ENCODE measurements around the gene ARL17A.
"Not testable (repeated sequence)": the region's sequence is repeated elsewhere in the genome, so short reads cannot be mapped to it uniquely, and the experiment has no call there.

The ARL17A gene

DNA sequence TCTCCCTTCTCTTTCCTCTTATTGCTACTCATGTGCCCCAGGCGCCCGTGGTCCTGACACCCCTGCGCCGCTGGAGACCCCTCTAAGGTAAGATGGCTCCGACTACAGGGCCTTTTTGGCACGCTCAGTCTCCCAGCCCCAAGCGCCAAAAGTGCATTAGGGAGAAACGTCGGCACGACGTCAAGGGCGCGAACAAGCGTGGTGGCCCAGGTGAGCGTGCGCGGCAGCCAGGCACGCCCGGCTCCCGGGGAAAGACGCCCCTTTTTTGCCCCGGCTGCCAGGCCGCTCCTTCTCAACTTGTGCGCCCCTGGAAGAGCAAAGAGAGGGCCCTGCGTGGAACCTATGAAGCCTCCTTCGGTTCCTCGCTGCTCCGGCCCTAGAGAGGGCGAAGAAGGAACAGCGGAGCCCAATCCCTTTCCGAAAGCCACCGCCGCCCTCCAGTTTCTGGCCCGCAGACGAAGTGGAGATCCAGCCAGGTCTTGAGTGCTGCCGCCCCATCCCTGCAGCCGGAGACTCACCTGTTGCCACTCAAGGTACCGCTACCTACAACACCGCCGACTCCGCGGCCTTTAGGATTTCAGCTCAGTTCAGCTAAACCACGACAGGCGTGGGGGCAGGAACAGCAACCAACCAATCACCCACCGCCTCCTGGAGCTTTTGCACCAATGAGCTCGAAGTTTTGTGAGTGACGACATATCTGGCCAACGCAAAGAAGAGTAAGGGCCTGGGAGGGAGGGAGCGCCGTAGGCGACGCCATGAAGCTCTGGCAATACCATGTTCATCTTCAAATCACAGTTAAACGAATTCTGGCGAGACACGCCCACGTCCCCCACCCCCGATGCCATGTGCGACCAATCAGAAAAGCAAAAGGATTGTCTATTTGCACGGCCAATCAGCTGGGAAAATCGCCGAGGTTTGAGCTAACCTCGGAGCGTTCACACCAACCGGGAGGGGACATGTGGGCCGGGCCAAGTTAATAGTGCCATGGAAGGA, at the start of gene ARL17A:
ARL17A (minus strand) TSS at position 609 of the 993 bp plus-strand sequence. CDS start 3,369 bp downstream, outside the sequence.
- peak; percentile 94 to 95 for ATAC-seq

DNA sequence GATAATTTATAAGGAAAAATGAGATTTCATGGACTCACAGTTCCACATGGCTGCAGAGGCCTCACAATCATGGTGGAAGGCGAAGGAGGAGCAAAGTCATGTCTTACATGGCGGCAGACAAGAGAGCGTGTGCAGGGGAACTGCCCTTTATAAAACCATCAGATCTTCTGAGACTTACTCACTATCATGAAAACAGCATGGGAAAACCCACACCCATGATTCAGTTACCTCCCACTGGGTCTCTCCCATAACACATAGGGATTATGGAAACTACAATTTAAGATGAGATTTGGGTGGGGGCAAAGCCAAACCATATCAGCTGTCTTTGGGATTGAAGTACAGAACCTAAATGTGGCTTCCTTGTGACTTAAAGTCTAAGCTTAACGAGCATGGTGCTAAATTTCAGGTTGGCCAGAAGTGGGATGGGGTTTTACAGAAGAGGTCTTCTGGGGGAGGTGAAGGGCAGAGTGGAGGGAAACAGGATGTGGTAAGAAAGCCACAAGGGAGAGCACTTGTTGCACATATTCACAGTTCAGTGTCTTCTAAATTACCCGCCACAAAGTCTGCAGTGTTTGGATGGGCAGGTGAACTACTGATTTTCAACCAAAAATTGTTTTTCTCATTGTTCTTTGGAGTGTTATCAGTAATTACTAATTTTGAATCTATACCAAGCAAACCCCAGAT, 49.4 kb upstream of the ARL17A start:
- ATAC-seq: peak; percentile 91 to 92

DNA sequence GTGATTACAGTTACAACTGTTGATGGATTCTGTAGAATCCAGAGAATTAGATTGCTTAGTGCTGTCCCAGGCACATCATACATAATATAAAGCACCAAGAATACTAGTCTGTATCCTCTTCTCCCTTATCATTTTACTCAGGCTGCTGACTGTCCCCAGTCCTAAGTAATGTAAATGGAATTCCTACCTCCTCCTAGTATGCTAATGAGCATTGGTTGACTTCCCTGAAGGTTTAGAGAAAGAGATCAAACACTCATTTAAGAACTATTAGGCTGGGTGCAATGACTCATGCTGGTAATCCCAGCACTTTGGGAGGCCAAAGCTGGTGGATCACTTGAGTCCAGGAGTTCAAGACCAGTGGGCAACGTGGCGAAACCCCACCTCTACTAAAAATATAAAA, 48.0 kb upstream of the ARL17A start:
- not testable (repeated sequence) for ATAC-seq

DNA sequence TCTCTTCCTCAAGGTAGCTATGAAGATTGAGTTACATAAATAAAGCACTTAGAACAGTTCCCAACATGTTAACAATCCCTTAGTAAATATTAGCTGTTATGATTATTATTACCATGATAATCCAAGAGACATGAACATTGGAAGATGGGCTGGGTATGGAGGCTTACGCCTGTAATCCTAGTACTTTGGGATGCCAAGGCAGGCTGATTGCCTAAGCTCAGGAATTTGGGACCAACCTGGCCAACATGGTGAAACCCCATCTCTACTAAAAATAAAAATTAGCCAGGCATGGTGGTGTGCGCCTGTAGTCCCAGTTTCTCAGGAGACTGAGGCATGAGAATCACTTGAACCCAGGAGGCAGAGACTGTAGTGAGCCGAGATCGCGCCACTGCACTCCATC, 45.2 kb upstream of the ARL17A start:
- not testable (repeated sequence) for ATAC-seq

DNA sequence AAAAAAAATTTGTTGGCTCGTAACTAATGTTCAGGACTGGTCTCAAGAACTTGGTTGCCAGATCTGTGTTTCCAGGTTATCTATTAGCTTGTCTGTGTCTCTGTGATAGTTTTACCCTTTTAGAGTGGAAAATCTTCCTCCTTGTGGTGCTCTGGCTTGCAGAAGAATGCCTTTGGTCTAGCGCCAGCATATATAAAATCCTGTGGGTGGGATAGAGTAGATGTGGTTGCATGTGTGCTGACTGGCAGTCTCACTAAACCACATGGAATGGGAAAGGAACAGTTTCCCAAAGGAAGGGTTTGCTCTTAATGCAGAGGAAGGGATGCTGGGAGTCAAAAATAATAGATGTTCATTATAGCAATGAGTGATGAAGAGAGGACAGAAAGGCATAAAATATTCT, 44.3 kb upstream of the ARL17A start:
- not testable (repeated sequence) for ATAC-seq

DNA sequence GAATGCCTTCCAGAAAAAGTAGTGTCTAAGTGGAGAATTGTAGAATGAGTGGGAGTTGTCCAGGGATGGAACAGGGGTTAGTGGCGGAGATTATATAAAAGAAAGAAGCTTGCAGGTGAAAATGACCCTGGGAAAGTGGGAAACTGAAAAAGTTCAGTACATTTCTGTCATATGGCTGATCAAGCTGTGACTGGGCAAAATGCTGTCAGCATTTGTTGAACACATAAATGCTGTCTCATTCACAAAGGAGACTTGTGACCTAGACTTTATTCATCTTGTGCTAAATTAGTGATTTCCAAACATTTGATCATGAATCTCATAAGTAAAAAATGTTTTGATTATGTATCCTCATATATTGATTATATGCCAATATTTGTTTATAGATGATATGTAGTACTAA, 39.5 kb upstream of the ARL17A start:
- not testable (repeated sequence) for ATAC-seq

DNA sequence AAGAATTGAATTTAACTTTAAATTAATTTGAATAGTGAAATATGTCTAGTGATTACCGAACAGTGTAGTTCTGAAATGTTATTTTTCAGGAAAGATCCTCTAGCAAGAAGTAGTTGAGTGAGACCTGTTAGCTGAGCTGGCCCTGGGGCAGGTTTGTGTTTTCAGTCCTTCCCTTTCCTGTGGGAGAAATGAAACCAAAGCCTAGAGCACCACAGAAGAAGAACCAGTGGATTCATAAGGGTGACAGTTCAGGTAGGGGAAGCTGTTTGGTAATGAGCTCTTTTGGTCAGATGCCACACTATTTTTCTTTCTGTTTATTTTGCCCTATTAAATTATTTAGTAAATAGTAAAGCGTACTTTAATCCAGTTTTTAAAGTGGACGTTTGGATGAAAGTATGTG, 37.6 kb upstream of the ARL17A start:
- ATAC-seq: not testable (repeated sequence)

DNA sequence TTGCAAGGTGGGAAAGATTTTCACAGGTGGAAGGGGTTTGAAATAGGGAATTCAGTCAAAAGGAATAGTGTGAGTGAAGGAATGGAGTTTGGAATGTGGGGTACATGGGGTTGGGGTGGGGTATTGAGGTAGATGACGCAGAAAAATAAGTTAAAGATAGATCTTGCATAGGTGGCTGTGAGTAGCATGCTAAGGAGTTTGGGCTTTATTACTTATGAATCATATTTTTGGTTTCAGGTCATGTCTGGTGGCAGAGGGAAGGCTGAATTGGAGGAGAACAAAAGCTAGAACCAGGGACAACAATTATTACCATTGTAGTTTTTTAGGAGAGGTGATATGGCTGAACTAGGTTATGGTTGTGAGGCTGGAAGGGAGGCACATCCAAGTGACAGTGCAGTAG, 34.4 kb upstream of the ARL17A start:
- peak; percentile 38 to 64 for ATAC-seq

DNA sequence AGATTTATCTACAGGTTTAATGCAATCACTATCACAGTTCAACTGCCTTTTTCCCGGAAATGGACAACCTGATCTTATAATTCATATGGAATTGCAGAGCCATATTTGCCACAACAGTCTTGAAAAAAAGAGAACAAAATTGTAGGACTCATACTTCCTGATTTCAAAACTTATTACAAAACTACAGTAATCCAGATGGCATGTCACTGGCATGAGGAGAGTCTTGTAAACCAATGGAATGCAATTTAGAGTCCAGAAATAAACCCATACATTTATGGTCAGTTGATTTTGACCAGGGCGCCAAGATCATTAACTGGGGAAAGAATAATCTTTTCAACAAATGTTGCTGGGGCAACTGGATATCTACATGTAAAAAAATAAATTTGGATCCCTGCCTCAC, 31.8 kb upstream of the ARL17A start:
- not testable (repeated sequence) for ATAC-seq

DNA sequence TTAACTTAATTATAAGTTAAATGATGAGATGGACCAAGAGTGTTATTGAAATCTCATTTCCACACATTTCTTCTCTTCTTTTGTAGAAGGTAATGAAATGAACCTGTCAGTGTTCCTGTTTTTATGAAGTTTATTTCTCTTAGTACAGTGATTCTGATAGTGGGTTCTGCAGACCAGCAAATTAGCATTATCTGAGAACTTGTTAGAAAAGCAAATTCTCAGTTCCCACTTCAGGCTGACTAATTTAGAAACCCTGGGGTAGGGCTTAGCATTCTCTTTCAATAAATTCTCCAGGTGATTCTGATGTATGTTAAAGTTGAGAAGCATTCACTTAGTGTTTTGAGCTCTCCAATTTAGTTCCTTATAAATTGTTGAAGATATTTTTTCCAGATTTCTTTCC, 23.6 kb upstream of the ARL17A start:
- ATAC-seq: peak; percentile 76 to 85

DNA sequence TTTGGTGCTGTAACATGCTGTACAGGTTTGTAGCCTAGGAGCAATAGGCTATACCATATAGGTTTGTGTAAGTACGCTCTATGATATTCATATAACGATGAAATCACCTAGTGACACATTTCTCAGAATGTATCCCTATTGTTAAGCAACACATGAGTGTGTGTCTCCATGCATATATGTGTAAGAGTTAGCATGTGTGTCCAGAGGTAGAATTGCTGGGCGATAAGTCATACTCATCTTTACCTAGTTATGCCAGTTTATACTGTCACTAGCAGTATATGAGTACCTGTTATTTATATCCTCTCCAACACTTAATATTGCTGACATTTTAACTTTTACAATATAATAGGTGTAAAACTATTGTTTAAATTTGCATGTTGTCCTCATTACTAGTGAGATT, 21.3 kb upstream of the ARL17A start:
- peak; percentile 58 to 71 for ATAC-seq

DNA sequence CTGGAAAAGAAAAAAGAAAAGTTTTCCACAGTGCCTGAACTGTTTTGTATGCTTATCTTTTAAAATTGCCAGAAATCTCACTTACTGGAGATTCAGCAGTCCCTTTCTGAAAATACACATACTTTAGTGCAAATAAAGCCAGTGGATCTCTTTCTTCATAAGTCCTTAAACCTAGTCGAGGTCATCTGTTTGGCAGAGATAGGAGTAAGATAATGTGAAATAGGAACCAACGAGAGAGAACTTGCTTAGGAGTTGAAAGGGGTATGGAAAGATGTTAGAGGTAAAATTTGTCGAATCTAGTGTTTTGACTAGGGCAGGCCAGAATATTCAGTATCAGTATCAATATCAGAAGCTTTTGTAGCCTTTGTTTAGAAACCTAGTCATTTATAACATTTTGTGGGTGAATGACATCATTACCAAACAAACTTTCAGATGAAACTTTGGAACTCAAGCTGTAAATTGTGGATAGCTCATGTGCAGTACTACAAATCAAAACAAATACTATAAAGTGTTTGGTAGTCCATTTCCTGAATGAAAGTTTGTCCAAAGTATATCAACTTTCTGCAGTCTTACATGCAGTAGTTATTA, 18.9 kb upstream of the ARL17A start:
- peak; percentile 57 to 63 for ATAC-seq

DNA sequence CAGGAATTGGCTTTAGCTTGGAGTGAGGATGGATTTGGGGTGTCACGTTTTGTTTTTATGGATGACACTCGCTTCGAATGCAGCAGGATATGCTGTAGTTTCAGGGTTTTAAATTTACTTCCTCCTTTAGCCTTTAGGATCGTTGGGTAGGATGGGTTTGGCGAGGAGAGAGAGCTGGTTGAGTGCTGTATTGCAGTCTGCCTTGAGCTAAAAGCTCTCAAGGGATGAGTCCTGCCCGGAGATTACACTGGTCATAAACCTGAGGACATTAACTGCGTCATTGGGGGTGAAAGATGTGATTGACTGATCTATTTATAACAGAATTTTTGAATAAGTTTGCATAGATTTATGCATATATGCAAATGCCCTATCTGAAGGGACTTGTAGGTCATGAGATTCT, 11.8 kb upstream of the ARL17A start:
- ATAC-seq: peak; percentile 22 to 44

DNA sequence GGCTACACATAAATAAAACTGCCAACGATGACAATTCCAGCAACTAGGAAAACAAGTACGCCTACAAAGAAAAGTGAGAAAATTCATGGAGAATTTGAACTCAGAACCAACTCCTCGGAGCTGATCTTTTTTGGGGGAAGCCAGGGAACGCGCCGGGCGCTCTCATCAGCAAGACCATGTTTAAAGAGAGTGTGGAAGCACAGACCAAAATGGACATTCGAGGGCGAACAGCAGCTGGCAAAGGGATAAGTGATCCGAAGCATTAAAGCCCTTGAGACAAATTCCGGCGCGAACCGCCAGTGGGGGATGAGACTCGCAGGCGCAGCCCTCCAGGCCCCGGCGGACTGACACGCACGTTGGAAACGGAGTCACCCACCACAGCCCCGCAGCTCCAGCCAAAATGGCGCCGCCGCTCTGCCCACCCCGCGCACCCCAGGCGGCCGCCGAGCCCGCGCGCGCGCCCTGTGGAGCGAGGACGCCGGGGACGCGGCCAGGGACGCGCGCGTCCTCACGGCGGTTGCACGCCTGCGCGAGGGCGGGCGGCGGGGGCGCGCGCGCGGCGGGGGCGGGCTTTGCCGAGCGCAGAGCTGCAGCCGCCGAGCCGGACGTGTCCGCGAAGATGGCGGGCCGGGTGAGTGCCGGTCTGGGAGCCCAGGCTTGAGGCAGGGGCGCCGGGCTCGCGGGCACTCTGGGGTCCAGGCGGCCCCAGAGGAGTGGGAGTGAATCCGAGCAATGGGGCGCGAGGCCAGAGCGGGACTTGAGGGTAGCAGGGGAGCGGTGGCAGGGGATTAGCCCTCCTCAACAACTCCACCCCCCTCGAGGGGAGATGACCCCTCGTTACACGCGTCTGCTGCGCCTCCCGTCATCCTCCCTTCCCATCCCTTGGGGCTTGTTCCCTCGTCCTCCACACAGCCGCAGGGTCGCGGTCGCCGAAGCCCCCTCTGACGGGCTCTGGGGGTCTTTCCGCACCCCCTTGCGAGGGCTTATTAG, 11.0 kb upstream of the ARL17A start, which contains the start of gene NSF:
NSF (plus strand) TSS at position 513 of the 990 bp plus-strand sequence; CDS start at position 620, 107 bp downstream.
- peak; percentile 89 to 92 for ATAC-seq

DNA sequence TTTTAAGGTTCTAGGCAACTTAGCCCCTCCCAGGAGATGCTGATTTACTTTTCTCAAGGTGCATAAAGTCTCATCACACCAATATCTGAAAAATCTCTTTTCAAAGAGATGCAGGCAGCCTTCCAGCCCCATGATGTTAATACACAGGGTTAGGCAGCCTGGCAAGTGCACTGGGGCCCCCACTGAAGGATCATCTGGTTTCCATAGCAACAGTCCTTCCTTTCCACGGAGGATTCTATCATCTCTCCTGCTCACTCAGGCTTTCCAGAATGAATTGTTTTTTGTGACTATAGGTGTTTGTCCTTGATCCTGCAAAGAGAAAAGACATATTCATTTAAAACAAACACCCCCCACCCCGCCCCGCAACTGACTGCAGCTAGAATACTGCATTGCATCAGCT, 6.0 kb upstream of the ARL17A start:
- ATAC-seq: not testable (repeated sequence)

DNA sequence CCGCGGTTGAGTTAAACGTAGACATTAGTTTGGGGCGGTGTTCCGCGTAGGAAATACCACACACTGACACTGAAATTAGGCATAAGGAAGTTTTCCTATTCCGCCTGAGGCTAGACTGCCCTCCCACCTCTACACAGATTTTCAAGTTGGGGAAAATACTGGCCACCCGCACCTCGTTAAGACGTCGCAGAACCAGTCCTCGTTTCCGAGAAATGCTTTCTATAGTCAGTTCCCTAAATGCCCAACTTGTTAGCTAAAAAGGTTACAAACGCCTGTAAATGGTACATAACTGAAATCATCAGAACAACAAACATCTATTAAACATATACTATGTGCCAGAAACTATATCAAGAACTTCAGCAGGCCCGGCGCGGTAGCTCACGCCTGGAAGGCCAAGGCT, 591 bp upstream of the ARL17A start:
- ATAC-seq: not testable (repeated sequence)

DNA sequence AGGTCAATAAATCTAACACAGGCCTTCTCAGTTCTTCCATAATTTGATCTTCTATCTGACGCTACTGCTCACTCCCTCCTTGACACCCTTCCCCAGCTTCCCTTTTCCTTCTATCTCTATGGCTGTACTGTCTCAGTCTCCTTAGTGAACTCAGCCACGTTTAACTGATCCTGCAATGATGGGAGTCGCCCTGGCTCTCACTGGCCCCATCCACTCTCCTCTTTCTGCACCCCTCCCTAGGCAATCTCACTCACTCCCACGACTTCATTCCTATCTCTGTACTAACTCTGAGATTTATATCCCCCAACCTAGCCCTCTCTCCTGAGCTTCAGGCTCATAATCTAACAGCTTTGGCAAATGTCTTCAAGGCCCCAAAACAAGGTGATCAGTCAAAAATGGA, 7.7 kb downstream of the ARL17A start:
- not testable (repeated sequence) for ATAC-seq

DNA sequence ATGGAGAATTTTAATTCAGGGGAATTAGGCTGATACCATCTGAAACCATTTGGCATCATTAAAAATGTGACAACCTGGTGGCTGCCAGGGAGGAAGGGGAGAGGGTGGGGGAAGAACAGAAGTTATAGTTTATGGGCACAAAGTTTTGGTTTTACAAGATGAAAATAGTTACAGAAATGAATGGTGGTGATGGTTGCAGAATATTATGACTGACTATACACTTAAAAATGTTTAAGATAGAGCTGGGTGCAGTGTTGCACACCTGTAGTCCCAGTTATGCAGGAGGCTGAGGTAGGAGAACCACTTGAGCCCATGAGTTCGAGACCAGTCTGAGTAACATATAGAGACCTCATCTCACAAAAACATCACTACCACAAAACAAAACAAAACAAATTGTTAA, 12.5 kb downstream of the ARL17A start:
- peak in 1 of 2 donors; percentile 48 for ATAC-seq

DNA sequence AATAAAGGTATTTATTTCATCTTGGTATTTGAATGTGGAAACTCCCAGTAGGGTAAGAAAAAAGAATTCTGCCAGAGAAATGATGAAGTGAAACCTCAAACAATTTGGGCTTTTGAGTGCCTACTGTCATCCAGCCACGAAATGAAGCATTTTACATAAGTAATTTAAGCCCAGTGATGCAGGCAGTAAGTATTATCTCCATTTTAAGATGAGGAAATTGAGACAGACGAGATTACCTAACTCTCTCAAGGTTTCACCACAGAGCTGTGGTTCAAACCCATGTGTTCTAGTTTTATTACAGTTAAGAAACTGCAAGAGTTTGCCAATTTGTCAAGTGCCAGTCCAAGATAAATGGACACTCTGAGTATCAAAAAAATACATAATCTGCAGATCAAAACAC, 13.2 kb downstream of the ARL17A start:
- peak; percentile 33 to 58 for ATAC-seq

DNA sequence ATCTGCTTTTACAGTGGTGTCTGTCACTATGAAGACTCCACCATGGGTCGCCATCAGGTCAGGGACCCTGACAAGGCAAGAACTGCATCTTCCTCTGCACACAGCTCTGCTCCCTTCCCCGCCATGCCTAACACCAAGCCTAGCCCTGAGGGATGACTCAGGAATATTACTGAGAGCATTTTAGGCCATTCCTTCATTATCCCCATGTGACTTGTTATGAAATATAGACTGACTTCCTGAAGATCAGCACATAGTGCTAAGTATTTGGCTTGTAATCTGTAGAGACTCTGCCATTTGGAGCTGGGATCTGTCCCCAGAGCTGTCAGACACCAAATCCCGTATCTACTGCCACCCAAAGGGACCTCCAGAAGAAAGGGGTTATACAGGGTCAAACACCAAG, 19.4 kb downstream of the ARL17A start:
- not testable (repeated sequence) for ATAC-seq

DNA sequence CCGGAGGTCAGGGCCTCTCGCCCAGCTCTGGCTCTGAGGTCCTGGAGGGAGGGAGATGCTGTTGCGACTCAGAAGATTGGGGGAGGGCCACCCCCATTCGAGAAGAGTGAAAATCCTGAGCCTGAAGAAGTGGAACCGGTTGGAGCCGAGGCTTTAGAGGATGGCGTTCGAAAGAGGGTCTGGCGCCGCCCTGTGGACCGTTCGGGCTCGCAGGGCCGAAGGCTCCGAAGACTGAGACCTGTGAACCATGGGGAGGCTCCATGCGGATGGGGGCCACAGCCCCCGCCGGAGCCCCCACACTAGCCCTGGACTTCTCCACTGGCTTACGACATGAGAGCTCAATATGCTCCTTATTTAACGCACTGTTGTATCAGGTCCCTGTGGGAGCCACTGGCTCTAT, 20.3 kb downstream of the ARL17A start:
- not testable (repeated sequence) for ATAC-seq

DNA sequence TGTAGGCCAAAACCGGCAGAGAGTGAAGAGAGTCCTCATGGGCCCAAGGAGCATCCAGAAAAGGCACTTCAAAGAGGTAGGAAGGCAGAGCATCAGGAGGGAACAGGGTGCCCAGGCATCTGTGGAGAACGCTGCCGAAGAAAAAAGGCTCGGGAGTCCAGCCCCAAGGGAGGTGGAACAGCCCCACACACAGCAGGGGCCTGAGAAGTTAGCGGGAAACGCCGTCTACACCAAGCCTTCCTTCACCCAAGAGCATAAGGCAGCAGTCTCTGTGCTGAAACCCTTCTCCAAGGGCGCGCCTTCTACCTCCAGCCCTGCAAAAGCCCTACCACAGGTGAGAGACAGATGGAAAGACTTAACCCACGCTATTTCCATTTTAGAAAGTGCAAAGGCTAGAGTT, 30.9 kb downstream of the ARL17A start:
- ATAC-seq: not testable (repeated sequence)

Measured in activated CD4-positive, CD25-positive, alpha-beta regulatory T cell treated with anti-CD3 and anti-CD28 coated beads, Interleukin-2, amount 50 U/mL, for 24 hours (primary cell).